GM23338 (cell line): ENCODE measurements around the gene MATN1. TPM values are rescaled to one million over a fixed set of nuclear protein-coding genes. Genes with fewer than 3 reads are reported as not detected.

Experiments used
- ATAC-seq: fragments of 200-7000 bp; cut with Tn5 transposase; 3 replicates; pipeline ENCODE4 v1.9.1; 2020
- DNase-seq: peaks from one replicate; pipeline ENCODE4 v3.0.0-alpha.2; 2015; ENCODE audit warnings: low spot score
- H2AFZ ChIP-seq: fragments of 200-600 bp; sonication (generic); 2 replicates; pipeline ENCODE4 v1.8.0; 2016; ENCODE audit warnings: antibody characterized with exemption, mild to moderate bottlenecking, moderate library complexity
- H3F3A ChIP-seq: fragments of 200-600 bp; sonication (generic); replicated peaks from 2 replicates; pipeline ENCODE4 v1.8.0; 2017; ENCODE audit warnings: antibody characterized with exemption, mixed run types, low read depth
- H3K27ac ChIP-seq: fragments of 200-600 bp; sonication (generic); 2 replicates; pipeline ENCODE4 v1.6.1; 2016; ENCODE audit warnings: low read depth
- H3K27me3 ChIP-seq: fragments of 200-600 bp; sonication (generic); 2 replicates; pipeline ENCODE4 v1.8.0; 2016; ENCODE audit warnings: mild to moderate bottlenecking, mixed run types, moderate library complexity; ENCODE audit not compliant: insufficient read depth
- H3K36me3 ChIP-seq: fragments of 200-600 bp; sonication (generic); 2 replicates; pipeline ENCODE4 v1.8.0; 2016; ENCODE audit warnings: mild to moderate bottlenecking; ENCODE audit not compliant: insufficient read depth
- H3K4me1 ChIP-seq: fragments of 200-600 bp; sonication (generic); 2 replicates; pipeline ENCODE4 v1.8.0; 2016; ENCODE audit warnings: mild to moderate bottlenecking, moderate library complexity; ENCODE audit not compliant: insufficient read depth
- H3K4me2 ChIP-seq: fragments of 200-600 bp; sonication (generic); 2 replicates; pipeline ENCODE4 v1.7.1; 2017; ENCODE audit warnings: mixed run types
- H3K4me3 ChIP-seq: fragments of 200-600 bp; sonication (generic); 2 replicates; pipeline ENCODE4 v1.6.1; 2016; ENCODE audit warnings: mixed run types
- H3K79me2 ChIP-seq: fragments of 200-600 bp; sonication (generic); replicated peaks from 2 replicates; pipeline ENCODE4 v1.8.0; 2017; ENCODE audit warnings: mild to moderate bottlenecking; ENCODE audit not compliant: insufficient read depth
- H3K9me2 ChIP-seq: fragments of 200-600 bp; sonication (generic); 2 replicates; pipeline ENCODE4 v1.8.0; 2017; ENCODE audit not compliant: insufficient read depth
- H4K20me1 ChIP-seq: fragments of 200-600 bp; sonication (generic); replicated peaks from 2 replicates; pipeline ENCODE4 v1.8.0; 2017; ENCODE audit warnings: mild to moderate bottlenecking; ENCODE audit not compliant: insufficient read depth
- H3K27ac Mint-ChIP-seq: 2 replicates; pipeline ENCODE4 v1.8.0; 2020; ENCODE audit warnings: inconsistent platforms, mild to moderate bottlenecking, moderate library complexity, mixed read lengths
- H3K27me3 Mint-ChIP-seq: 3 replicates; pipeline ENCODE4 v1.8.0; 2022; ENCODE audit warnings: low read depth, mild to moderate bottlenecking, moderate library complexity, mixed read lengths, inconsistent platforms; ENCODE audit not compliant: insufficient read depth, poor library complexity
- H3K36me3 Mint-ChIP-seq: 3 replicates; pipeline ENCODE4 v1.8.0; 2021; ENCODE audit warnings: low read depth, mild to moderate bottlenecking, inconsistent platforms, moderate library complexity, mixed read lengths
- H3K4me1 Mint-ChIP-seq: 3 replicates; pipeline ENCODE4 v1.8.0; 2020; ENCODE audit warnings: mild to moderate bottlenecking, inconsistent platforms, mixed read lengths
- H3K4me3 Mint-ChIP-seq: 3 replicates; pipeline ENCODE4 v1.8.0; 2021; ENCODE audit warnings: moderate library complexity, mild to moderate bottlenecking, inconsistent platforms, mixed read lengths
- H3K9me3 Mint-ChIP-seq: 3 replicates; pipeline ENCODE4 v1.8.0; 2020; ENCODE audit warnings: moderate library complexity, mild to moderate bottlenecking, inconsistent platforms, mixed read lengths
- CREB1 ChIP-seq: fragments of 250-450 bp; sonication (Bioruptor Pico); IDR thresholded peaks from 2 replicates; pipeline ENCODE4 v1.5.0; 2020; ENCODE audit warnings: low read depth, mild to moderate bottlenecking, moderate library complexity
- POLR2AphosphoS5 ChIP-seq: IDR thresholded peaks from 2 replicates; pipeline ENCODE4 v1.6.1; 2016; ENCODE audit warnings: antibody characterized with exemption, low read depth
- STAT1 ChIP-seq: IDR thresholded peaks from one replicate; pipeline ENCODE4 v1.6.1; 2016; ENCODE audit warnings: antibody characterized with exemption; ENCODE audit not compliant: unreplicated experiment
- ZNF114 ChIP-seq: fragments of 250-450 bp; sonication (Bioruptor Pico); IDR thresholded peaks from 2 replicates; pipeline ENCODE4 v1.5.0; 2020; ENCODE audit warnings: mild to moderate bottlenecking, moderate library complexity
- ZNF331 ChIP-seq: fragments of 250-450 bp; sonication (Bioruptor Pico); IDR thresholded peaks from 2 replicates; pipeline ENCODE4 v1.5.0; 2020; ENCODE audit warnings: low read depth, mild to moderate bottlenecking, moderate library complexity
- polyA plus RNA-seq: library from polyadenylated mRNA; unstranded; fragments of >200 nt; fragmentation: Nextera tagmentation; extraction: Ambion mirVana; gene quantifications from 2 replicates; pipeline ENCODE4 v1.2.1, GENCODE V29; 2016
- total RNA-seq: library from RNA; depleted of rRNA; stranded (reverse); fragments of >200 nt; shearing (Covaris generic); gene quantifications from 2 replicates; pipeline ENCODE4 v1.2.3, GENCODE V29; 2014
- TF ChIP-seq, protein P1 (sequence below): fragments of 250-450 bp; sonication (Bioruptor Pico); IDR thresholded peaks from 2 replicates; pipeline ENCODE4 v1.5.0; 2020; ENCODE audit warnings: mild to moderate bottlenecking, moderate library complexity
- TF ChIP-seq, protein P2 (sequence below): IDR thresholded peaks from 2 replicates; pipeline ENCODE4 v1.6.1; 2016; ENCODE audit warnings: antibody characterized with exemption
- TF ChIP-seq, protein P3 (sequence below), 2 experiments: fragments of 200-600 bp in 1 of 2; sonication (generic) in 1 of 2; conservative IDR thresholded peaks; 2 replicates each; pipeline versions ENCODE4 v1.5.1 to v1.6.1; 2016 to 2017; ENCODE audit warnings: antibody characterized with exemption in 2 of 2, low read depth in 2 of 2, mild to moderate bottlenecking in 2 of 2, moderate library complexity in 1 of 2
- TF ChIP-seq, protein P4 (sequence below): IDR thresholded peaks from one replicate; pipeline ENCODE4 v1.6.1; 2018; ENCODE audit warnings: antibody characterized with exemption; ENCODE audit not compliant: unreplicated experiment

Gene MATN1
- total and polyA plus RNA-seq, 2 experiments from 2014 or later = 0.08 to 0.31 TPM

DNA sequence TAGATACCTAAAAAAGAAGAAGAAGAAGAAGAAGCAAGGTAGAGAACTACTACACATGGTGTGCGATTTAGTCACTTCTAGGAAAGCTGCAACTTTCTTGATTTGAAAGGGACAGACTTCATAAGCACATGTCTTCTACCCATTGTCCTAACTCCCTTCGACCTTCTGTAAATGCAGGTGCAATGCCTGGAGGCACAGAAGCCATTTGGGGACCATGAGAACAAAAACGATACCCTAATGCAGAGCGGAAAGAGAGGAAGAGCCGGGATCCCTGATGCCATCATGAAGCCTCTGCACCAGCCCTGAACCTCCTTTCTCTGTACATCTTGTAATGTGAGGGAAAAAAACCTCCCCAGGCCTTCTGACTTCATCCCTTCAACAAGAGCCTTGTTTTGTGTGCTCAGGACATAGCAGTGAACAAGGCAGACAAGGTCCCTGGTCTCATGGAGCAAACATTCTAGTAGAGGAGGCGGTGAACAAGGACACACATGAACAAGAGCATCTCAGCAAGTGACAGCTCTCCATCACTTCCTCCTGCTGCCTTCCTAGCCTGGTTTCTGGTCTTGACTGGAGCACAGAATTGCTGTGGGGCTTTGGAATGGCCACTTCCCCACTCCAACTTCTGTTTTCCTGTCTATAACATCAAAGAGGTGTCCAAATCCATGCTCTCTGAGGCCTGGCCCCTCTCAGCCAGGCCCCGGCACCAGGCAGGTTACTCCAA lies 39.7 kb upstream of the MATN1 start:
- DNase-seq (no peak), ATAC-seq (no peak)
- peaks cover 8% of the 10 kb centered on the region for H3K4me1 Mint-ChIP-seq
- no peaks in the 10 kb centered on the region for H3F3A ChIP-seq
- H3K4me3 Mint-ChIP-seq = no peak overlapping the region
- no peaks in the 10 kb centered on the region for H4K20me1 ChIP-seq
- TF ChIP-seq, protein P1, sequence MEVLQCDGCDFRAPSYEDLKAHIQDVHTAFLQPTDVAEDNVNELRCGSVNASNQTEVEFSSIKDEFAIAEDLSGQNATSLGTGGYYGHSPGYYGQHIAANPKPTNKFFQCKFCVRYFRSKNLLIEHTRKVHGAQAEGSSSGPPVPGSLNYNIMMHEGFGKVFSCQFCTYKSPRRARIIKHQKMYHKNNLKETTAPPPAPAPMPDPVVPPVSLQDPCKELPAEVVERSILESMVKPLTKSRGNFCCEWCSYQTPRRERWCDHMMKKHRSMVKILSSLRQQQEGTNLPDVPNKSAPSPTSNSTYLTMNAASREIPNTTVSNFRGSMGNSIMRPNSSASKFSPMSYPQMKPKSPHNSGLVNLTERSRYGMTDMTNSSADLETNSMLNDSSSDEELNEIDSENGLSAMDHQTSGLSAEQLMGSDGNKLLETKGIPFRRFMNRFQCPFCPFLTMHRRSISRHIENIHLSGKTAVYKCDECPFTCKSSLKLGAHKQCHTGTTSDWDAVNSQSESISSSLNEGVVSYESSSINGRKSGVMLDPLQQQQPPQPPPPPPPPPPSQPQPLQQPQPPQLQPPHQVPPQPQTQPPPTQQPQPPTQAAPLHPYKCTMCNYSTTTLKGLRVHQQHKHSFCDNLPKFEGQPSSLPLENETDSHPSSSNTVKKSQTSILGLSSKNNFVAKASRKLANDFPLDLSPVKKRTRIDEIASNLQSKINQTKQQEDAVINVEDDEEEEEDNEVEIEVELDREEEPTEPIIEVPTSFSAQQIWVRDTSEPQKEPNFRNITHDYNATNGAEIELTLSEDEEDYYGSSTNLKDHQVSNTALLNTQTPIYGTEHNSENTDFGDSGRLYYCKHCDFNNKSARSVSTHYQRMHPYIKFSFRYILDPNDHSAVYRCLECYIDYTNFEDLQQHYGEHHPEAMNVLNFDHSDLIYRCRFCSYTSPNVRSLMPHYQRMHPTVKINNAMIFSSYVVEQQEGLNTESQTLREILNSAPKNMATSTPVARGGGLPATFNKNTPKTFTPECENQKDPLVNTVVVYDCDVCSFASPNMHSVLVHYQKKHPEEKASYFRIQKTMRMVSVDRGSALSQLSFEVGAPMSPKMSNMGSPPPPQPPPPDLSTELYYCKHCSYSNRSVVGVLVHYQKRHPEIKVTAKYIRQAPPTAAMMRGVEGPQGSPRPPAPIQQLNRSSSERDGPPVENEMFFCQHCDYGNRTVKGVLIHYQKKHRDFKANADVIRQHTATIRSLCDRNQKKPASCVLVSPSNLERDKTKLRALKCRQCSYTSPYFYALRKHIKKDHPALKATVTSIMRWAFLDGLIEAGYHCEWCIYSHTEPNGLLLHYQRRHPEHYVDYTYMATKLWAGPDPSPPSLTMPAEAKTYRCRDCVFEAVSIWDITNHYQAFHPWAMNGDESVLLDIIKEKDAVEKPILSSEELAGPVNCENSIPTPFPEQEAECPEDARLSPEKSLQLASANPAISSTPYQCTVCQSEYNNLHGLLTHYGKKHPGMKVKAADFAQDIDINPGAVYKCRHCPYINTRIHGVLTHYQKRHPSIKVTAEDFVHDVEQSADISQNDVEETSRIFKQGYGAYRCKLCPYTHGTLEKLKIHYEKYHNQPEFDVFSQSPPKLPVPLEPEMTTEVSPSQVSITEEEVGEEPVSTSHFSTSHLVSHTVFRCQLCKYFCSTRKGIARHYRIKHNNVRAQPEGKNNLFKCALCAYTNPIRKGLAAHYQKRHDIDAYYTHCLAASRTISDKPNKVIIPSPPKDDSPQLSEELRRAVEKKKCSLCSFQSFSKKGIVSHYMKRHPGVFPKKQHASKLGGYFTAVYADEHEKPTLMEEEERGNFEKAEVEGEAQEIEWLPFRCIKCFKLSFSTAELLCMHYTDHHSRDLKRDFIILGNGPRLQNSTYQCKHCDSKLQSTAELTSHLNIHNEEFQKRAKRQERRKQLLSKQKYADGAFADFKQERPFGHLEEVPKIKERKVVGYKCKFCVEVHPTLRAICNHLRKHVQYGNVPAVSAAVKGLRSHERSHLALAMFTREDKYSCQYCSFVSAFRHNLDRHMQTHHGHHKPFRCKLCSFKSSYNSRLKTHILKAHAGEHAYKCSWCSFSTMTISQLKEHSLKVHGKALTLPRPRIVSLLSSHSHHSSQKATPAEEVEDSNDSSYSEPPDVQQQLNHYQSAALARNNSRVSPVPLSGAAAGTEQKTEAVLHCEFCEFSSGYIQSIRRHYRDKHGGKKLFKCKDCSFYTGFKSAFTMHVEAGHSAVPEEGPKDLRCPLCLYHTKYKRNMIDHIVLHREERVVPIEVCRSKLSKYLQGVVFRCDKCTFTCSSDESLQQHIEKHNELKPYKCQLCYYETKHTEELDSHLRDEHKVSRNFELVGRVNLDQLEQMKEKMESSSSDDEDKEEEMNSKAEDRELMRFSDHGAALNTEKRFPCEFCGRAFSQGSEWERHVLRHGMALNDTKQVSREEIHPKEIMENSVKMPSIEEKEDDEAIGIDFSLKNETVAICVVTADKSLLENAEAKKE (CRISPR knock-in tag) = no peak
- TF ChIP-seq CREB1 (CRISPR knock-in tag) (no peak), POLR2AphosphoS5 (no peak), ZNF114 (CRISPR knock-in tag) (no peak), ZNF331 (CRISPR knock-in tag) (no peak), STAT1 (no peak)
- TF ChIP-seq, protein P2, sequence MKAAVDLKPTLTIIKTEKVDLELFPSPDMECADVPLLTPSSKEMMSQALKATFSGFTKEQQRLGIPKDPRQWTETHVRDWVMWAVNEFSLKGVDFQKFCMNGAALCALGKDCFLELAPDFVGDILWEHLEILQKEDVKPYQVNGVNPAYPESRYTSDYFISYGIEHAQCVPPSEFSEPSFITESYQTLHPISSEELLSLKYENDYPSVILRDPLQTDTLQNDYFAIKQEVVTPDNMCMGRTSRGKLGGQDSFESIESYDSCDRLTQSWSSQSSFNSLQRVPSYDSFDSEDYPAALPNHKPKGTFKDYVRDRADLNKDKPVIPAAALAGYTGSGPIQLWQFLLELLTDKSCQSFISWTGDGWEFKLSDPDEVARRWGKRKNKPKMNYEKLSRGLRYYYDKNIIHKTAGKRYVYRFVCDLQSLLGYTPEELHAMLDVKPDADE = no peak
- TF ChIP-seq, protein P3, sequence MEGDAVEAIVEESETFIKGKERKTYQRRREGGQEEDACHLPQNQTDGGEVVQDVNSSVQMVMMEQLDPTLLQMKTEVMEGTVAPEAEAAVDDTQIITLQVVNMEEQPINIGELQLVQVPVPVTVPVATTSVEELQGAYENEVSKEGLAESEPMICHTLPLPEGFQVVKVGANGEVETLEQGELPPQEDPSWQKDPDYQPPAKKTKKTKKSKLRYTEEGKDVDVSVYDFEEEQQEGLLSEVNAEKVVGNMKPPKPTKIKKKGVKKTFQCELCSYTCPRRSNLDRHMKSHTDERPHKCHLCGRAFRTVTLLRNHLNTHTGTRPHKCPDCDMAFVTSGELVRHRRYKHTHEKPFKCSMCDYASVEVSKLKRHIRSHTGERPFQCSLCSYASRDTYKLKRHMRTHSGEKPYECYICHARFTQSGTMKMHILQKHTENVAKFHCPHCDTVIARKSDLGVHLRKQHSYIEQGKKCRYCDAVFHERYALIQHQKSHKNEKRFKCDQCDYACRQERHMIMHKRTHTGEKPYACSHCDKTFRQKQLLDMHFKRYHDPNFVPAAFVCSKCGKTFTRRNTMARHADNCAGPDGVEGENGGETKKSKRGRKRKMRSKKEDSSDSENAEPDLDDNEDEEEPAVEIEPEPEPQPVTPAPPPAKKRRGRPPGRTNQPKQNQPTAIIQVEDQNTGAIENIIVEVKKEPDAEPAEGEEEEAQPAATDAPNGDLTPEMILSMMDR (conservative IDR thresholded peaks at IDR 0.05; ENCODE audit: low read depth in 2 of 2) = no peak
- TF ChIP-seq, protein P4, sequence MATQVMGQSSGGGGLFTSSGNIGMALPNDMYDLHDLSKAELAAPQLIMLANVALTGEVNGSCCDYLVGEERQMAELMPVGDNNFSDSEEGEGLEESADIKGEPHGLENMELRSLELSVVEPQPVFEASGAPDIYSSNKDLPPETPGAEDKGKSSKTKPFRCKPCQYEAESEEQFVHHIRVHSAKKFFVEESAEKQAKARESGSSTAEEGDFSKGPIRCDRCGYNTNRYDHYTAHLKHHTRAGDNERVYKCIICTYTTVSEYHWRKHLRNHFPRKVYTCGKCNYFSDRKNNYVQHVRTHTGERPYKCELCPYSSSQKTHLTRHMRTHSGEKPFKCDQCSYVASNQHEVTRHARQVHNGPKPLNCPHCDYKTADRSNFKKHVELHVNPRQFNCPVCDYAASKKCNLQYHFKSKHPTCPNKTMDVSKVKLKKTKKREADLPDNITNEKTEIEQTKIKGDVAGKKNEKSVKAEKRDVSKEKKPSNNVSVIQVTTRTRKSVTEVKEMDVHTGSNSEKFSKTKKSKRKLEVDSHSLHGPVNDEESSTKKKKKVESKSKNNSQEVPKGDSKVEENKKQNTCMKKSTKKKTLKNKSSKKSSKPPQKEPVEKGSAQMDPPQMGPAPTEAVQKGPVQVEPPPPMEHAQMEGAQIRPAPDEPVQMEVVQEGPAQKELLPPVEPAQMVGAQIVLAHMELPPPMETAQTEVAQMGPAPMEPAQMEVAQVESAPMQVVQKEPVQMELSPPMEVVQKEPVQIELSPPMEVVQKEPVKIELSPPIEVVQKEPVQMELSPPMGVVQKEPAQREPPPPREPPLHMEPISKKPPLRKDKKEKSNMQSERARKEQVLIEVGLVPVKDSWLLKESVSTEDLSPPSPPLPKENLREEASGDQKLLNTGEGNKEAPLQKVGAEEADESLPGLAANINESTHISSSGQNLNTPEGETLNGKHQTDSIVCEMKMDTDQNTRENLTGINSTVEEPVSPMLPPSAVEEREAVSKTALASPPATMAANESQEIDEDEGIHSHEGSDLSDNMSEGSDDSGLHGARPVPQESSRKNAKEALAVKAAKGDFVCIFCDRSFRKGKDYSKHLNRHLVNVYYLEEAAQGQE = no peak
- no peaks in the 10 kb centered on the region for H3K9me2 ChIP-seq
- no peaks in the 10 kb centered on the region for H3K9me3 Mint-ChIP-seq
- no peak overlapping the region for H2AFZ ChIP-seq
- no peak overlapping the region for H3K27ac Mint-ChIP-seq
- H3K36me3 ChIP-seq = no peaks in the 10 kb centered on the region
- peaks cover 8% of the 10 kb centered on the region for H3K27me3 Mint-ChIP-seq
- no peak overlapping the region for H3K27ac ChIP-seq
- no peak overlapping the region for H3K4me2 ChIP-seq
- H3K4me1 ChIP-seq = peaks cover 8% of the 10 kb centered on the region; the same call in 1 of the 2 replicates
- no peaks in the 10 kb centered on the region for H3K36me3 Mint-ChIP-seq
- H3K27me3 ChIP-seq = no peaks in the 10 kb centered on the region
- no peaks in the 10 kb centered on the region for H3K79me2 ChIP-seq
- H3K4me3 ChIP-seq = no peak overlapping the region
